ENCODE measurements around the gene TMEM37. TPM values are rescaled to one million over a fixed set of nuclear protein-coding genes. Genes with fewer than 3 reads are reported as not detected.

The TMEM37 gene
- total and polyA plus RNA-seq, 9 of the 15 experiments (the other 6 are each of a cell fraction or from before 2014, with no cell fraction given), result 0.03 to 0.64 (median 0.31) TPM; not detected in 1

GRCh38 chr2:119487434-119488244 lies 56.0 kb downstream of the TMEM37 start (continued):
- TF ChIP-seq HOXB6 (CRISPR knock-in tag; IDR thresholded peaks at IDR 0.05; ENCODE audit: borderline replicate concordance) (no peak), TAF9B (IDR thresholded peaks at IDR 0.05; ENCODE audit: partially characterized antibody) (no peak), ETV1 (tag; conservative IDR thresholded peaks at IDR 0.05; ENCODE audit: low read depth) (no peak)

Other genes with a start within 250 kb of the TMEM37 start
- 15.6 and 23.7 TPM in 2 replicates for gene STEAP3, start 208.0 kb upstream of the TMEM37 start, total RNA-seq (2014; rRNA removed)
- 8.2 and 9.0 TPM in 2 replicates for gene STEAP3, start 208.0 kb upstream of the TMEM37 start, total RNA-seq (2014; rRNA removed; fragmentation: Illumina TruSeq; extraction: Trizol)
- 8.5 and 8.6 TPM in 2 replicates for gene STEAP3, start 208.0 kb upstream of the TMEM37 start, total RNA-seq (2015; rRNA removed; fragmentation: Illumina TruSeq; extraction: Trizol)
- gene STEAP3, start 208.0 kb upstream of the TMEM37 start, total RNA-seq (2021), result 29.8 and 31.6 TPM in 2 replicates
- 7.7 and 11.7 TPM in 2 replicates for gene STEAP3, start 208.0 kb upstream of the TMEM37 start, polyA plus RNA-seq (2011; rRNA removed)
- 18.2 and 22.3 TPM in 2 replicates for gene STEAP3, start 208.0 kb upstream of the TMEM37 start, polyA plus RNA-seq (2014; fragmentation: Illumina TruSeq; extraction: Trizol)
- 1 to 10 TPM; 1.8 to 3.0 TPM for gene STEAP3, start 208.0 kb upstream of the TMEM37 start, polyA plus RNA-seq (2014; fragmentation: Nextera tagmentation; extraction: Ambion mirVana)
- 12.7 and 12.8 TPM in 2 replicates for gene STEAP3, start 208.0 kb upstream of the TMEM37 start, polyA plus RNA-seq (2014; rRNA removed)
- 4.8 and 8.9 TPM in 2 replicates for gene C2orf76, start 65.0 kb upstream of the TMEM37 start, total RNA-seq (2014; rRNA removed)
- 12.0 and 15.6 TPM in 2 replicates for gene C2orf76, start 65.0 kb upstream of the TMEM37 start, total RNA-seq (2014; rRNA removed; fragmentation: Illumina TruSeq; extraction: Trizol)
- gene C2orf76, start 65.0 kb upstream of the TMEM37 start, total RNA-seq (2015; rRNA removed; fragmentation: Illumina TruSeq; extraction: Trizol), result 11.7 and 14.5 TPM in 2 replicates
- gene C2orf76, start 65.0 kb upstream of the TMEM37 start, total RNA-seq (2021), result 8.6 and 8.7 TPM in 2 replicates
- gene C2orf76, start 65.0 kb upstream of the TMEM37 start, polyA plus RNA-seq (2011; rRNA removed), result 12.4 and 15.7 TPM in 2 replicates
- gene C2orf76, start 65.0 kb upstream of the TMEM37 start, polyA plus RNA-seq (2014; fragmentation: Illumina TruSeq; extraction: Trizol), result 15.1 and 15.2 TPM in 2 replicates
- gene C2orf76, start 65.0 kb upstream of the TMEM37 start, polyA plus RNA-seq (2014; fragmentation: Nextera tagmentation; extraction: Ambion mirVana), result 10 to 100 TPM; 26.1 to 26.2 TPM
- 13.4 and 14.4 TPM in 2 replicates for gene C2orf76, start 65.0 kb upstream of the TMEM37 start, polyA plus RNA-seq (2014; rRNA removed)
- 65.0 and 71.6 TPM in 2 replicates for gene DBI, start 64.9 kb upstream of the TMEM37 start, total RNA-seq (2014; rRNA removed)
- gene DBI, start 64.9 kb upstream of the TMEM37 start, total RNA-seq (2014; rRNA removed; fragmentation: Illumina TruSeq; extraction: Trizol), result 195 and 198 TPM in 2 replicates
- 230 and 236 TPM in 2 replicates for gene DBI, start 64.9 kb upstream of the TMEM37 start, total RNA-seq (2015; rRNA removed; fragmentation: Illumina TruSeq; extraction: Trizol)
- gene DBI, start 64.9 kb upstream of the TMEM37 start, total RNA-seq (2021), result 52.4 and 55.8 TPM in 2 replicates
- 134 and 135 TPM in 2 replicates for gene DBI, start 64.9 kb upstream of the TMEM37 start, polyA plus RNA-seq (2011; rRNA removed)
- gene DBI, start 64.9 kb upstream of the TMEM37 start, polyA plus RNA-seq (2014; fragmentation: Illumina TruSeq; extraction: Trizol), result 159 and 194 TPM in 2 replicates
- gene DBI, start 64.9 kb upstream of the TMEM37 start, polyA plus RNA-seq (2014; fragmentation: Nextera tagmentation; extraction: Ambion mirVana), result 100 to 1,000 TPM; 406 to 443 TPM
- 186 and 194 TPM in 2 replicates for gene DBI, start 64.9 kb upstream of the TMEM37 start, polyA plus RNA-seq (2014; rRNA removed)
- not detected in 2 replicates for gene SCTR, start 92.6 kb downstream of the TMEM37 start, total RNA-seq (2014; rRNA removed)
- not detected in 2 replicates for gene SCTR, start 92.6 kb downstream of the TMEM37 start, total RNA-seq (2014; rRNA removed; fragmentation: Illumina TruSeq; extraction: Trizol)
- gene SCTR, start 92.6 kb downstream of the TMEM37 start, total RNA-seq (2015; rRNA removed; fragmentation: Illumina TruSeq; extraction: Trizol), result not detected in 2 replicates
- not detected in 2 replicates for gene SCTR, start 92.6 kb downstream of the TMEM37 start, total RNA-seq (2021)
- not detected in 2 replicates for gene SCTR, start 92.6 kb downstream of the TMEM37 start, polyA plus RNA-seq (2011; rRNA removed)
- gene SCTR, start 92.6 kb downstream of the TMEM37 start, polyA plus RNA-seq (2014; fragmentation: Illumina TruSeq; extraction: Trizol), result not detected in 2 replicates
- not detected for gene SCTR, start 92.6 kb downstream of the TMEM37 start, polyA plus RNA-seq (2014; fragmentation: Nextera tagmentation; extraction: Ambion mirVana)
- gene SCTR, start 92.6 kb downstream of the TMEM37 start, polyA plus RNA-seq (2014; rRNA removed), result not detected in 2 replicates
- 0.09 and 1.2 TPM in 2 replicates for gene CFAP221, start 112.6 kb downstream of the TMEM37 start, total RNA-seq (2014; rRNA removed)
- gene CFAP221, start 112.6 kb downstream of the TMEM37 start, total RNA-seq (2014; rRNA removed; fragmentation: Illumina TruSeq; extraction: Trizol), result 0.48 and 0.84 TPM in 2 replicates
- 0.65 and 0.98 TPM in 2 replicates for gene CFAP221, start 112.6 kb downstream of the TMEM37 start, total RNA-seq (2015; rRNA removed; fragmentation: Illumina TruSeq; extraction: Trizol)
- 0.35 and 0.51 TPM in 2 replicates for gene CFAP221, start 112.6 kb downstream of the TMEM37 start, total RNA-seq (2021)
- 0.35 and 0.41 TPM in 2 replicates for gene CFAP221, start 112.6 kb downstream of the TMEM37 start, polyA plus RNA-seq (2011; rRNA removed)
- 0.64 and 1.4 TPM in 2 replicates for gene CFAP221, start 112.6 kb downstream of the TMEM37 start, polyA plus RNA-seq (2014; fragmentation: Illumina TruSeq; extraction: Trizol)
- gene CFAP221, start 112.6 kb downstream of the TMEM37 start, polyA plus RNA-seq (2014; fragmentation: Nextera tagmentation; extraction: Ambion mirVana), result under 1 TPM; 0.69 to 0.70 TPM
- 0.16 and 0.62 TPM in 2 replicates for gene CFAP221, start 112.6 kb downstream of the TMEM37 start, polyA plus RNA-seq (2014; rRNA removed)
- gene TMEM177, start 247.3 kb downstream of the TMEM37 start, total RNA-seq (2014; rRNA removed), result 31.3 and 42.7 TPM in 2 replicates
- 12.9 and 19.4 TPM in 2 replicates for gene TMEM177, start 247.3 kb downstream of the TMEM37 start, total RNA-seq (2014; rRNA removed; fragmentation: Illumina TruSeq; extraction: Trizol)
- 26.5 and 29.7 TPM in 2 replicates for gene TMEM177, start 247.3 kb downstream of the TMEM37 start, total RNA-seq (2015; rRNA removed; fragmentation: Illumina TruSeq; extraction: Trizol)
- gene TMEM177, start 247.3 kb downstream of the TMEM37 start, total RNA-seq (2021), result 30.8 and 31.6 TPM in 2 replicates
- gene TMEM177, start 247.3 kb downstream of the TMEM37 start, polyA plus RNA-seq (2011; rRNA removed), result 19.1 and 22.2 TPM in 2 replicates
- gene TMEM177, start 247.3 kb downstream of the TMEM37 start, polyA plus RNA-seq (2014; fragmentation: Illumina TruSeq; extraction: Trizol), result 30.2 and 31.8 TPM in 2 replicates
- 10 to 100 TPM in 1 of 2 experiments, 1 to 10 TPM in 1; 9.1 to 18.7 TPM for gene TMEM177, start 247.3 kb downstream of the TMEM37 start, polyA plus RNA-seq (2014; fragmentation: Nextera tagmentation; extraction: Ambion mirVana)
- gene TMEM177, start 247.3 kb downstream of the TMEM37 start, polyA plus RNA-seq (2014; rRNA removed), result 39.9 and 40.5 TPM in 2 replicates

Data from K562 (cell line).